ENCODE results near the gene GPR161. TPM values are rescaled to one million over a fixed set of nuclear protein-coding genes. Genes with fewer than 3 reads are reported as not detected.
A peak's percentile ranks its signal among the peaks of the same experiment; 100 is the strongest.

Gene GPR161
- total and polyA plus RNA-seq, 5 experiments from 2014 or later = 0.26 TPM; not detected in 4

DNA sequence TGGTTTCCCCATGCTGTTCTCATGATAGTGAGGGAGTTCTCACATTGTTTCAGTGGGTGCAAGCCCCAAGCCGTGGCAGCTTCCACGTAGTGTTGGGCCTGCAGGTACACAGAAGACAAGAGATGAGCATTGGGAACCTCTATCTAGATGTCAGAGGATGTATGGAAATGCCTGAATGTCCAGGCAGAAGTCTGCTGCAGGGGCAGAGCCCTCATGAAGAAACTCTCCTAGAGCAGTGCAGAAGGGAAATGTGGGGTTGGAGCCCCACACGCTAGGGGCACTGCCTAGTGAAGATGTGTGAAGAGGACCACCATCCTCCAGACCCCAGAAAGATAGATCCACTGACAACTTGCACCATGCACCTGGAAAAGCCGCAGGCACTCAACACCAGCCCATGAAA lies 17.0 kb downstream of the GPR161 start:
- ATAC-seq = no peak
- peaks cover 0 to 12% (median 0%) of the 10 kb centered on the region in 9 donors for H3K9me3 Mint-ChIP-seq
- POLR2A ChIA-PET = interaction anchor here (1.2 kb wide), 1 partner anchor 10 kb away, joined by 4 read pairs; no protein-coding TSS in a partner anchor
- peaks cover 14 to 38% (median 29%) of the 10 kb centered on the region in 5 donors for H3K27me3 Mint-ChIP-seq
- H3K4me1 Mint-ChIP-seq = no peaks in the 10 kb centered on the region
- H3K27ac Mint-ChIP-seq = no peak overlapping the region
- H3K4me3 Mint-ChIP-seq = no peak overlapping the region
- H3K36me3 Mint-ChIP-seq = no peaks in the 10 kb centered on the region
- DNase-seq = no peak

DNA sequence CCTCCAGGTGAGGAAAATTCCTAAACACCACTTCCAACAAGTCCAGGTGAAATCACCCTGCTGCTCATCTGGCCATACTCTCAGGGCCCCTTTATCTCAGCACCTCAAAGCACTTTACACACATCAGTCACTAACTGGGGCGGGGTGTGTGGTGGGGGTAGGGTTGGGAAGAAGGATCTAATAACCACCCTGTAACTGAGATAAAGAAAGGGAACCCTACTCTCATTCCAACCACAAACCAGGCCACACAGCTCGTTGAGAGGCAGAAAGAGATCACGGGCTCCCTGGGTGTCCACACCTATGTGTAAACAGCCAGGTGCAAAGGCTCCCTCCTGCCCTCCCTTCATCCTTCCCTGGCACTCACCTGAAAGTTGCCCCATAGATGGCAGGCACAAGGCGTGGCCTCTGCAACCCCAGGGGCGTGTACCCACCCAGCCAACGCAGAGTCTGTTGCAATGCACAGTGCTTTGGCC lies 20.4 kb downstream of the GPR161 start:
- ATAC-seq (no peak), DNase-seq (no peak)
- peaks cover 4 to 21% (median 12%) of the 10 kb centered on the region in 5 donors for H3K27me3 Mint-ChIP-seq
- POLR2A ChIA-PET = no interaction called here
- peaks cover 0 to 12% (median 0%) of the 10 kb centered on the region in 9 donors for H3K9me3 Mint-ChIP-seq
- H3K4me3 Mint-ChIP-seq = no peak overlapping the region
- no peaks in the 10 kb centered on the region for H3K36me3 Mint-ChIP-seq
- H3K4me1 Mint-ChIP-seq = no peaks in the 10 kb centered on the region
- no peak overlapping the region for H3K27ac Mint-ChIP-seq

DNA sequence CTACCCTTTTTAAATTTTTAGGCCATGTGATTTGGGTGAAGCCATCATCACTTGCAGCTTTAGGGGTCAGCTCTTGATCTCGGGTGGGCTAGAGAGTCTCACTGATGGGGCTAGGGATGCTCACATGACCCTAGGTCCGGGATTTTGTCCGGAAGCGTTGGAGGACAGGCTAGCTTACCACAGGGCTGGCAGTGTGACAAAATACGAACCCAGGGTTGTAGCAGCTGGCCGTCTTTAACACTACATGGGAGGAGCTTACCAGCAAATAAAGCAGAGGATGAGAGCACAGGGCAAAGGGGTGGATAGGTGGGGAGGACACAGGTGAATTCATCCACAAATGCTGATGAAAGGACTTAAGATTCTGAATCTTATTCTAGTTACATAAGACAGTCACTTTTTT lies 21.9 kb downstream of the GPR161 start:
- ATAC-seq (no peak), DNase-seq (no peak)
- H3K36me3 Mint-ChIP-seq = no peaks in the 10 kb centered on the region
- peaks cover 0 to 7% (median 0%) of the 10 kb centered on the region in 9 donors for H3K9me3 Mint-ChIP-seq
- peaks cover 4 to 21% (median 10%) of the 10 kb centered on the region in 5 donors for H3K27me3 Mint-ChIP-seq
- POLR2A ChIA-PET = no interaction called here
- no peak overlapping the region for H3K4me3 Mint-ChIP-seq
- no peak overlapping the region for H3K27ac Mint-ChIP-seq
- H3K4me1 Mint-ChIP-seq = no peaks in the 10 kb centered on the region

DNA sequence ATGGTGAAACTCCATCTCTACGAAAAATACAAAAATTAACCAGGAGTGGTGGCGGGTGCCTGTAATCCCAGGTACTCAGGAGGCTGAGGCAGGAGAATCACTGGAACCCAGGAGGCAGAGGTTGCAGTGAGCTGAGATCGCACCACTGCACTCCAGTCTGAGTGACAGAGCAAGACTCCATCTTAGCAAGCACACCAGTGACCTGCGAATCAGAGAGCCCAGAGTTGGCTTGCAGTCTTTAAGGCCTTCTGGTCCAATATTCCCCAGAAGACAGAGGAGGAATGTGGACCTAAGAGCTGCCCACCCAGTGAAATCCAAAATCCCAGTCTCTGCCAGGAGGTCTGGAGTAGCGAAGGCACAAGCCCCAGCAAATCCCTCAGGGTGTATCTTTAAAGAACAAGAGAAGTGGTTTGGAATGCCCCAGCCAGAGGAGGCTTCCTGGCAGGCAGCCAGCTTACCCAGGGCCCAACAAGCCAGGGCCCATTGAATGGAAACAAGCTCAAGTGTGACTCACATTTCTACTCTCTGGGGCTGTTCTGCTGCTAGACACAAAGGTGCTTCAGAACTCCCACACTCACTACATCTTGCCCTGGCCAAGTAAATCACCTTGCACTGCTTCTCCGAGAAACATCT lies 23.9 kb downstream of the GPR161 start:
- no peak for ATAC-seq
- DNase-seq = no peak
- no peak overlapping the region for H3K4me3 Mint-ChIP-seq
- POLR2A ChIA-PET = no interaction called here
- peak overlapping the region in 1 of 10 donors; percentile 34 for H3K27ac Mint-ChIP-seq
- no peaks in the 10 kb centered on the region for H3K9me3 Mint-ChIP-seq
- H3K4me1 Mint-ChIP-seq = no peaks in the 10 kb centered on the region
- peaks cover 1 to 12% (median 4%) of the 10 kb centered on the region in 5 donors for H3K27me3 Mint-ChIP-seq
- H3K36me3 Mint-ChIP-seq = no peaks in the 10 kb centered on the region

DNA sequence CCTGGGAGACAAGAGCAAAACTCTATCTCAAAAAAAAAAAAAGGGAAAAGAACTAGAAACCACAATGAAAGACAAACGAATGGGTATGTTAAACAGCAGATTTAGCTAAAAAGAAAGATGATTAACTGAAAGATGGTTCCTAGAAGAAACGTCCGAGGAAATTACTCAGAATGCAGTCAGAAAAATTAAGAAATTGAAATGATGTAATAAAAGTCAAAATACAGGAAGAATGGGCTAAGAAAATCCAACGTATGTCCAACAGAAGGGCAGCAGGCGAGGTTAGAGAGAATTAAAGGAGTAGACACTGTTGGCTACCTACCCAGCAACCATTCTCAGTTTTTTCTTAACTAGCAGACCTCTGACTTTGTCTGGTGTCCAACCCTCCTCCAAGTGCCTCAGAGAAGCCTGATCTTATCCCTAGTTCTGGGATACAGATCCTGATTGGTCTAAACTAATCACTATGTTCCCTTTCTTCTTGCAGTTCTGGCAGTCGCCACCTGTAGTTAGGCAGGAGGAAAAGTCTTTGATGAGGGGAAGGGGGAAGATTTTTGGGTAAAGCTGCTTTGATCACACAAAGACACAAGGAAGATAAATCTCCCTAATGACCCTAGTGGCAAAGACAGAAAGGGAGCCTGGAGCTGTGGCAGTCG lies 25.7 kb downstream of the GPR161 start:
- DNase-seq (no peak), ATAC-seq (no peak)
- POLR2A ChIA-PET = no interaction called here
- Mint-ChIP-seq H3K27me3 (peaks cover 0 to 1% (median 0%) of the 10 kb centered on the region in 5 donors), H3K4me1 (peaks cover 0 to 1% (median 0%) of the 10 kb centered on the region in 4 donors), H3K9me3 (no peaks in the 10 kb centered on the region), H3K36me3 (no peaks in the 10 kb centered on the region), H3K27ac (no peak overlapping the region), H3K4me3 (no peak overlapping the region)

DNA sequence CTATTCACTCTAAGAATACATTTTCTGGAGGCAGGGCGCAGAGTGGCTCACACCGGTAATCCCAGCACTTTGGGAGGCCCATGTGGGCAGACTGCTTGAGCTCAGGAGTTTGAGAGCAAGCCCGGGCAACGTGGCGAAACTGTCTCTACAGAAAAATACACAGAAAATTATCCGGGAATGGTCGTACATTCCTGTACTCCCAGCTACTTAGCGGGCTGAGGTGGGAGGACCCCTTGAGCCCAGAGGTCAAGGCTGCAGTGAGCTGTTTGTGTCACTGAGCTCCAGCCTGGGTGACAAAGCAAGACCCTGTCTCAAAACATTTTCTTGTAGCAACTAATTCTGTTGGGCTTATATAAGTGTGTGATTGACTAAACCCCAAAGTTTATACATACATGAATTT lies 30.5 kb downstream of the GPR161 start:
- no peaks in the 10 kb centered on the region for H3K36me3 Mint-ChIP-seq
- H3K27ac Mint-ChIP-seq = no peak overlapping the region
- no peak overlapping the region for H3K4me3 Mint-ChIP-seq
- POLR2A ChIA-PET = no interaction called here
- H3K4me1 Mint-ChIP-seq = peaks cover 0 to 1% (median 0%) of the 10 kb centered on the region in 4 donors
- DNase-seq (no peak), ATAC-seq (no peak)
- H3K27me3 Mint-ChIP-seq = peaks cover 0 to 14% (median 5%) of the 10 kb centered on the region in 5 donors
- H3K9me3 Mint-ChIP-seq = no peaks in the 10 kb centered on the region

DNA sequence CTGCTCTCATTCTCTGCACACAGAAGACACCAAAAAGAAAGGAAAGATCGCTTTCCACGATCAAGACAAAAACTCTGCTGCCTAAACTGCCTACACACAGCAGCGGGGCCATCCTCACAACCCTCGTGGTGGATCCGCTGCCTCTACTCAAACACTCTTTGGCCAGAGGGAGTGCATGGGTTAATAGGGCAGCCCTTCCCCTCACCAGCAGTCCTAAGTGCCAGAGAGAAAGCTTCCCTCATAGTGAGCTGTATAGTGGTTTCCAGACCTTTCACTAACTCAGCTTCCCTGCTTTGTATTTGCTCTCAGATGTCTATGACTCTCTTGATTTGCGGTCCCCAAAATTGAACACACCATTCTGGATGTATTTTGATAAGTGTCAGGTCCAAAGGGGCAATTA lies 30.9 kb downstream of the GPR161 start:
- Mint-ChIP-seq H3K36me3 (no peaks in the 10 kb centered on the region), H3K4me3 (no peak overlapping the region), H3K9me3 (no peaks in the 10 kb centered on the region), H3K27ac (no peak overlapping the region), H3K27me3 (peaks cover 0 to 14% (median 5%) of the 10 kb centered on the region in 5 donors), H3K4me1 (peaks cover 0 to 1% (median 0%) of the 10 kb centered on the region in 4 donors)
- ATAC-seq (no peak), DNase-seq (no peak)
- POLR2A ChIA-PET = no interaction called here

DNA sequence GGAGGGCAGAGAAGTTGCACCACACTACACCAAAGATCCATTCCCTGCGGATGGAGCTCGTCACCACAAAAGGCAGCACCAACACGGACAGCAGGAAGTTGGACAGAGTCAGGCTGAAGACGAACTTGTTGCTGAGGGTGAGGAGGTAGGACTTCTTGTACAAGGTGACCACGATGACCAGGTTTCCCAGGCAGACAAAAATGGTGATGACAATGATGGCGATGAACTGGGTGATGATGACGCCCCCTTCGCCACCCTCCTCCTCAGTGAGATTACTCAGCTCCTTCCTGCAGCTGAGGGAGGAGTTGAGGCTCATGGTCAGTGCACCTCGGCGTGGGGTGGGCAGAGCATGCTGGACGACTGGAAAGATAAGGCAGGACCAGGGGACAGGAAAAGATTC lies 32.2 kb downstream of the GPR161 start:
- H3K4me1 Mint-ChIP-seq = peaks cover 0 to 1% (median 0%) of the 10 kb centered on the region in 4 donors
- no peak overlapping the region for H3K4me3 Mint-ChIP-seq
- H3K9me3 Mint-ChIP-seq = no peaks in the 10 kb centered on the region
- peaks cover 0 to 14% (median 5%) of the 10 kb centered on the region in 5 donors for H3K27me3 Mint-ChIP-seq
- H3K27ac Mint-ChIP-seq = no peak overlapping the region
- no peak for DNase-seq
- H3K36me3 Mint-ChIP-seq = no peaks in the 10 kb centered on the region
- ATAC-seq = no peak
- POLR2A ChIA-PET = no interaction called here

DNA sequence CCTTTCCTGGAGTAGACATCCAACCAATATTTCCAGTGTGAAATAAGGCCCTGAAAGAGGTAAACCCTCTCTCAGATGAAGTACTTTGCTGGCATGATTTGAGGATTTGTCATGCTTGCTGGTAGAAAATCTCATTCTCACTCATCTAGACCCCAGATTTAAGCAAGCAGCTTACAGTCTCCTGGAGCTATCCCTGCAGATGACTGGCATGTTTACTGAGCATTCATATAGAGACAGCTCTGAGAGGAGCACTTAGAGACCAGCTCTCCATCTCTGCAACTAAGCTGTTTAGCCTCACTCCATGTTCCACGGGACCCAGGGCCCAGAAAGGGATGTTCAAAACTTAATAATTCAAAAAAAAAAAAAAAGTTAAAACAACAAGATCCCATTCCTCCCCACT lies 34.2 kb downstream of the GPR161 start:
- ATAC-seq (no peak), DNase-seq (no peak)
- Mint-ChIP-seq H3K36me3 (no peaks in the 10 kb centered on the region), H3K4me1 (peaks cover 0 to 1% (median 0%) of the 10 kb centered on the region in 4 donors), H3K27me3 (peaks cover 0 to 14% (median 5%) of the 10 kb centered on the region in 5 donors), H3K27ac (no peak overlapping the region), H3K4me3 (no peak overlapping the region), H3K9me3 (no peaks in the 10 kb centered on the region)
- POLR2A ChIA-PET = no interaction called here

DNA sequence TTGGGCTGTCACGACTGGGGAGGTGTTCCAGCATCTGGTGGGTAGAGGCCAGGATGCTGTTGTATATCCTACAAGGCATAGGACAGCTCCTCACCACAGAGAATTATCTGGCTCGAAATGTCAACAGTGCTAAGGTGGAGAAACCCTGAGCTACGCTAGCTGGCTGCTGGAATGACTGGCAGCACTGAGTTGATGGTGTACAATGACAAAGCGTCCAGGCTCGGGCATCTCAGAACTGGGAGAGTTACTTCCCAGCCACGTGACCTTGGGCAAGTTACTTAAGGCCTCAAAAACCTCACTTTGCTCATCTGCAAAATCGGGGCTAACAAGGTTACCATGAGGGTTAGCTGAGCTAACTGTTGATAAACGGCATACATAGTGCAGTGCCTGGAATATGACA lies 35.4 kb downstream of the GPR161 start:
- Mint-ChIP-seq H3K36me3 (no peaks in the 10 kb centered on the region), H3K4me1 (no peaks in the 10 kb centered on the region), H3K9me3 (no peaks in the 10 kb centered on the region), H3K27ac (no peak overlapping the region), H3K4me3 (no peak overlapping the region), H3K27me3 (peaks cover 0 to 14% (median 5%) of the 10 kb centered on the region in 5 donors)
- POLR2A ChIA-PET = no interaction called here
- DNase-seq (no peak), ATAC-seq (no peak)

DNA sequence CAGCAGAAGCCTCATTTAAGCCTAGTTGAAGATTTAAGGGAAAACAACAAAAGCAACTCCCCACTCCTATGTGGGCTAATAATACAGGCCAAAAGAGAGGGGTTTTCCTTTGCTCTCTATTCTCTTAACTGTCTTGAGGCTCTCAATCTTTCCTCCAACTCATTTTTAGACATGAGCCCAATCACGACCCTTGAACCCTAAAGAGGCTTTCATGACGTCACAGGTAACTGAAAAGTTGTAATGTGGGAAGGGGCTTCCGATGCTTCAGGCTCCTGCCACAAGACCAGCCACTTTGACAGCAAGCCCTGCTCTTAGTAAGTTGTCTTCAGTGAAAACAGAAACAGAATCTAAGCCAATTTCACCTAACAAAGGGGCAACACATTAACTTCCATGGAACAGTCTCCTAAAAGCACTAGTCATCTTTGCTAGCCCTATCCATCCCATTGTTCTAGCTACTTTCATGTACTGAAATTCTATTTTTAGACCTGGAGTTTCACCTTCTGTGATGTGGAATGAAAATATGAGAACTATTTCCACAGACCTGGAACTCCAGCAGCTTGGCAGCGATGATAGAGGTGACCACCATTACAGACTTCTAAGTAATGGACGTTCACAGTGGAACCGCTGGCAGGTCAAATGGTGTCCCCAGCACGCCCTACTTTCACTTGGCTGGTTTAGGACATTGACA lies 36.3 kb downstream of the GPR161 start:
- Mint-ChIP-seq H3K9me3 (no peaks in the 10 kb centered on the region), H3K36me3 (no peaks in the 10 kb centered on the region), H3K27me3 (peaks cover 0 to 14% (median 5%) of the 10 kb centered on the region in 5 donors), H3K27ac (peak overlapping the region in 1 of 10 donors; percentile 29), H3K4me1 (no peaks in the 10 kb centered on the region), H3K4me3 (no peak overlapping the region)
- POLR2A ChIA-PET = no interaction called here
- ATAC-seq = no peak
- no peak for DNase-seq

DNA sequence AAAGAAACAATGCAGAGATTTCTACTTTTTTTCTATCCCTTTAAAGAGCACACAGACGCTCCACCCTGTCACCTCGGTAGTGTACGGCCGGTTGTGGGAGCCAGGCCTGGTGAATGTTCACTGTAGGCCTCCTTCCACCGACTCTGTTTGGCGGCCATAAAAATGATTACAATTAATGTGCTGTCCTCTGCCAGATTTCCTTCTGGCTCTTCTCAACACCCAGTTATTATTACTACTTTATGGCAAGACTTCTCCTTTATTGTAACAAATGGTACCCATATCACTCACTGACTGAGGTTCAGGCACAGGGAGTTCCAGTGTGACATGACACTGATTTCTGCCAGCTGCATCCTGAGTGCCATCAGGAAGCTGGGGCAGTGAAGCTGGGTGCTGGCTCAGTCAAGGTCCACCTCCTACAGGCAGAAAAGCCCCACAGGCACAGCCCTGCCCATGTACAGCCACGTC lies 37.4 kb downstream of the GPR161 start:
- DNase-seq = no peak
- POLR2A ChIA-PET = no interaction called here

More for the DNA sequence above, 37.4 kb downstream of the GPR161 start:
- H3K27ac Mint-ChIP-seq = no peak overlapping the region
- no peak overlapping the region for H3K4me3 Mint-ChIP-seq
- H3K36me3 Mint-ChIP-seq = no peaks in the 10 kb centered on the region
- H3K9me3 Mint-ChIP-seq = no peaks in the 10 kb centered on the region
- no peaks in the 10 kb centered on the region for H3K4me1 Mint-ChIP-seq
- ATAC-seq = no peak
- H3K27me3 Mint-ChIP-seq = peaks cover 0 to 17% (median 6%) of the 10 kb centered on the region in 5 donors

Measured in naive thymus-derived CD8-positive, alpha-beta T cell (primary cell).